HG03432 (cell line): ENCODE measurements around the gene AGPS.
"Not testable (repeated sequence)": the region's sequence is repeated elsewhere in the genome, so short reads cannot be mapped to it uniquely, and the experiment has no call there.

Experiments
- ATAC-seq: cut with Tn5 transposase; IDR thresholded peaks from one replicate; pipeline ENCODE4 v1.9.1; 2021; ENCODE audit warnings: mild to moderate bottlenecking, moderate library complexity; ENCODE audit not compliant: unreplicated experiment

AGPS gene

DNA sequence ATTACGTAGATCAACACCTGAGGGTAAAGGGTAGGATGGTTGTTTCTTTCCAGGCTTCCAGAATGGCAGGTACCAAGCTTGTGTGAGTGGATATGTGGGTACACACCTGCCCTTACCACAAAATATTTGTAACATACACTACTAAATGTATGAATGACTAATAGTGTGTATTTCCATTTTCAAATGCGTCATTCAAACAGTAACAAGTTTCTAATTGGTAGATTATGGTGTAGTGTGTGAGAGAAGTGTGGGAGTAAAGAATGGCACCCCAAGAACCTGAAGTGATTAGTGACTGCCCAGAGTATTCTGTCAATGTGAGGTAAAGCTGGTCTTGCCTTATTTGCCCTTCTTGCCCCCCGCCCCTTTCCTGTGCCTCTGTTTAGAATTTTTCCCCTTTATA is 21.1 kb downstream of the AGPS start:
- no peak for ATAC-seq

DNA sequence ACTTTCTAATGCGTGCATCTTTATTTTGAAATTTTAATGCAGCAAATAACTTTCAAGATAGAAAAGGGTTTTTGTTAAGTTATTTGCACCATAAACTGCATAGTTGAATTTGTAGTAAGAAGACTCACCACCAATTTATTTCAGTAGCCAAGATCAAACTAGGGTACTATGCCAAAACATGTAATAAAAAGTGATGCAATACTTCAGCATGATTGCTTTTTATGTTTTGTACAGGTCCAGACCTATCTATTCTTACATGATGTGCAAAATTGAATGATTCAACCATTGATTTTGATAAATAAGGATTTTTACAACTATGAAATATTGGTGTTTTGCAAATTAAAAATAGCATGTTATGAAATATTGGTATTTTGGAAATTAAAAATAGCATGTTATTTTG is 26.7 kb downstream of the AGPS start:
- ATAC-seq, result no peak

DNA sequence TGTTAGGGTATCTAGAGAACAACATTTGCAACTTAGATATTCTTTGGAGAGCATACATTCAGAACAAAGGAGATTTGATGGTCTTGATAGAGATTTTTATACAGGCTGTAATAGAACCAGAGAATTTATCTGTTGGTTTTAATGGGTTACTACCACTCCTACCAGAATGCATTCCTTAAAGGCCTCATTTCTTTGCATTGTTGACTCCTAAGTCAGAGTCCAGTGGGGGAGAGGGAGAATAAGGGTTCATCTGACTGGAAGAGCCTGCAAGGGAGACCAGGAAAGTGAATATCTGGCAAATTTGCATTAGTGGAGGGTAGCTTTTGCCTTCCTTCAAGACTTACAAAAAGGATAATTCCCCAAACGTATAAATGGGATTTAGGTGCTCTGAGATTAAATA is 29.7 kb downstream of the AGPS start:
- ATAC-seq, result no peak

DNA sequence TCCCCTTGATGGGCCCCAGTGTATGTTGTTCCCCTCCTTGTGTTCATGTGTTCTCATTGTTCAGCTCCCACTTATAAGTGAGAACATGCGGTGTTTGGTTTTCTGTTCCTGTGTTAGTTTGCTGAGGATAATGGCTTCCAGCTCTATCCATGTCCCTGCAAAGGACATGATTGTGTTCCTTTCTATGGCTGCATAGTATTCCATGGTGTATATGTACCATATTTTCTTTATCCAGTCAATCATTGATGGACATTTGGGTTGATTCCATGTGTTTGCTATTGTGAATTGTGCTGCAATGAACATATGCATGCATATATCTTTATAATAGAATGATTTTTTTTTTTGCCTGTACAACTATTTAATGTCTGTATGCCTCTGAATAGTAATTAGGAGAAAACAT is 31.5 kb downstream of the AGPS start:
- not testable (repeated sequence) for ATAC-seq

DNA sequence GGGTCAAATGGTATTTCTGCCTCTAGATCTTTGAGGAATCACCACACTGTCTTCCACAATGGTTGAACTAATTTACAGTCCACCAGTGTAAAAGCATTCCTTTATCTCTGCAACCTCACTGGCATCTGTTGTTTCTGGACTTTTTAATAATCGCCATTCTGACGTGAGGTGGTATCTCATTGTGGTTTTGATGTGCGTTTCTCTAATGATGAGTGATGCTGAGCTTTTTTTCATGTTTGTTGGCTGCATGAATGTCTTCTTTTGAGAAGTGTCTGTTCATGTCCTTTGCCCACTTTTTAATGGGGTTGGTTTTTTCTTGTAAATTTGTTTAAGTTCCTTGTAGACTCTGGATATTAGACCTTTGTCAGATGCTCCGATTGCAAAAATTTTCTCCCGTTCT is 32.0 kb downstream of the AGPS start:
- ATAC-seq, result not testable (repeated sequence)

DNA sequence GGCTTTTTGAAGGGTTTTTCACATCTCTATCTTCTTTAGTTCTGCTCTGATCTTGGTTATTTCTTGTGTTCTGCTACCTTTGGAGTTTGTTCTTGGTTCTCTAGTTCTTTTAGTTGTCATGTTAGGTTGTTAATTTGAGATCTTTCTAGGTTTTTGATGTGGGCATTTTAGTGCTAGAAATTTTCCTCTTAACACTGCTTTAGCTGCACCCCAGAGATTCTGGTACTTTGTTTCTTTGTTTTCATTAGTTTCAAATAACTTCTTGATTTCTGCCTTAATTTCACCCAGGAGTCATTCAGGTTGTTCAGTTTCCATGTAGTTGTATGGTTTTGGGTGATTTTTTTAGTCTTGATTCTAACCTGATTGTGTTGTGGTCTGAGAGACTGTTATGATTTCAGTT is 34.7 kb downstream of the AGPS start:
- no peak for ATAC-seq

DNA sequence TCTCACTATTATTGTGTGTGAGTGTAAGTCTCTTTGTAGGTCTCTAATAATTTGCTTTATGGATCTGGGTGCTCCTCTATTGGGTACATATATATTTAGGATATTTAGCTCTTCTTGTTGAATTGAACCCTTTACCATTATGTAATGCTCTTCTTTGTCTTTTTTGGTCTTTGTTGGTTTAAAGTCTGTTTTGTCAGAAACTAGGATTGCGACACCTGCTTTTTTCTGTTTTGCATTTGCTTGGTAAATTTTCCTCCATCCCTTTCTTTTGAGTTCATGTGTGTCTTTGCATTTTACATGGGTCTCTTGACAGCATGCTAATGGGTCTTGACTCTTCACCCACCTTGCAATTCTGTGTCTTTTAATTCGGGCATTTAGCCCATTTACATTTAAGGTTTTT is 35.4 kb downstream of the AGPS start:
- ATAC-seq, result not testable (repeated sequence)

DNA sequence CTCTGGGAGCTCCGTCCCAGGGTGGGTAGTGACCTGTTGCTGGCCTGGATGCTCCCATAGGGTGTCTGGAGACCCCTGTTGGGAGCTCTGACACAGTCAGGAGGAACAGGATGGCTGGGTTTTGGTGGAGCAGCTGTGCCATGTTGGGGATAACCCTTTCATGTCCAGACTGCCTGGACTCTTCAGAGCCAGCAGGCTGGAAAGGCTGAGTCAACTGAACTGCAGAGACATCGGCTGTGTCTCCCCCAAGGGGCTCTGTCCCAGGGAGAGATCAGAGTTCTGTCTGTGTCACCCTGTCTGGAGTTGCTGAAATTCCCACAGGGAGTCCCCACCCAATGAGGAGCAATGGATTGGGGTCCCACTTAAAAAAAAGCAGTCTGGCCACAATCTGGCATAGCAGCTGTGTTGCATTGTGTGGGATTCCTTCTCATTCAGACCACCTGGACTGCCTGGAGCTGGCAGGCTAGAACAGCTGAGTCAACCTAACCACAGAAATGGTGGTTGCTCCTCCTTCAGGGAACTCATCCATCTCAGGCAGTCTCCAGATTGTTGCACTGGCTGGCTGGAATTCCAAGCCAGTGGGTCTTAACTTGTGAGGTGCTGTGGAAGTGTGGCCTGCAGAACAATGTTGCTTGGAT is 37.2 kb downstream of the AGPS start:
- ATAC-seq, result no peak

DNA sequence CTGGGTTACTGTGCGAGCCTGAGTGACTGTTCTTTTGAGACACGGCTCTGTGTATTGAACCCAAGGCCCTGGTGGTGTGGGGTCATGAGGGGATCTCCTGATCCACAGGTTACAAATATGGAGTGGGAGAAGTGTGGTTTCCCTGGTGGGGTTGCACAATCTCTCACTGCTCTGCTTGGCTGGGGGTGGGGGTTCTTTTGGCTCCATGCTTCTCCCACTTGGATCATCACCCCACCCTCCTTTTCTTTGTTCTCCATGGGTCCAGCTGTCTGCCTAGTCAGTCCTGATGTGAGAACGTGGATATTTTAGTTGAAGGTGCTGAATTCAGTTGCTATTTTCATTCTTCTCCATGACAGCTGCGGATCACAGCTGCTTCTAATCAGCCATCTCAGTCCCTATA is 37.8 kb downstream of the AGPS start:
- ATAC-seq, result no peak

DNA sequence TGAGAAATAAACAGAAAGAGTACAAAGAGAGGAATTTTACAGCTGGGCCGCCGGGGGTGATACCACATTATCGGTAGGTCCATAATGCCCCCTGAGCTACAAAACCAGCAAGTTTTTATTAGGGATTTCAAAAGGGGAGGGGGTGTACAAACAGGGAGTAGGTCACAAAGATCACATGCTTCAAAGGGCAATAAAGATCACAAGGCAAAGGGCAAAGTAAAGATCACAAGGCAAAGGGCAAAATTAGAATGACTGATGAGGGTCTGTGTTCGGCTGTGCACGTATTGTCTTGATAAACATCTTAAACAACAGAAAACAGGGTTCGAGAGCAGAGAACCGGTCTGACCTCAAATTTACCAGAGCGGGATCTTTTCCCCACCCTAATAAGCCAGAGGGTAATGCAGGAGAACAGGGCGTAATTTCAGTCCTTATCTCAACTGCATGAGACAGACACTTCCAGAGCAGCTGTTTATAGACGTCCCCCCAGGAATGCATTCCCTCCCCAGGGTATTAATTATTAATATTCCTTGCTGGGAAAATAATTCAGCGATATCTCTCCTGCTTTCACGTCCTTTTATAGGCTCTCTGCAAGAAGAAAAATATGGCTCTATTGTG is 38.6 kb downstream of the AGPS start:
- ATAC-seq, result not testable (repeated sequence)

DNA sequence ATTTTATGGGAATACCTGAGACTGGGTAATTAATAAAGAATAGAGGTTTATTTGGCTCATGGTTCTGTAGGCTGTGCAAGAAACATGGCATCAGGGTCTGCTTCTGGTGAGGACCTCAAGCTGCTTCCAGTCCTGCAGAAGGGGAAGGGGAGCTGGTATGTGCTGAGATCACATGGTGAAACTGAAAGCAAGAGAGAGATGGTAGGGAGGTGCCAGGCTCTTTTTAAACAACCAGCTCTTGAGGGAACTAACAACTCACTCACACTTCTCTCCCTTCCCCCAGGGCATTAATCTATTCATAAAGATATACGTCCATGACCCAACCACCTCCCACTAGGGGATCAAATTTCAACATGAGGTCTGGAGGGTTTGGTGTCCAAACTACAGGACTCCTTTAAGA is 40.1 kb downstream of the AGPS start:
- no peak for ATAC-seq

DNA sequence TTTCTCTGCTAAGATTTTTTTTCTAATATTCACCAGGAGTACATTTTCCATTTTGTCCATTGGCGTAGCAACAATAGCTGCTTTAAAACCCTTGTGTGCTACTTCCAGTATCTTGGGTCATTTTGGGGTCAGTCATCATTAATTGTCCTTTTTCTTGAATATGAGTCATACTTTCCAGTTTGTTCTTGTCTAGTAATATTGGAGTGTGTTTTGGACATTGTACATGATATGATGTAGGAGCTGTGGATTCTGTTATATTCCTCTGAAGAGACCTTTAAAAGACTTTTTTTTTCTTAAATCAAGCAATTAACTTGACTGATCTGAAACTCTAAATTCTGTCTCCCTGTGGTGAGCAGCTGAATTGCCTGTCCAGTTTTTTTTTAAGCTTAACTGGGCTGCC is 40.8 kb downstream of the AGPS start:
- no peak for ATAC-seq

DNA sequence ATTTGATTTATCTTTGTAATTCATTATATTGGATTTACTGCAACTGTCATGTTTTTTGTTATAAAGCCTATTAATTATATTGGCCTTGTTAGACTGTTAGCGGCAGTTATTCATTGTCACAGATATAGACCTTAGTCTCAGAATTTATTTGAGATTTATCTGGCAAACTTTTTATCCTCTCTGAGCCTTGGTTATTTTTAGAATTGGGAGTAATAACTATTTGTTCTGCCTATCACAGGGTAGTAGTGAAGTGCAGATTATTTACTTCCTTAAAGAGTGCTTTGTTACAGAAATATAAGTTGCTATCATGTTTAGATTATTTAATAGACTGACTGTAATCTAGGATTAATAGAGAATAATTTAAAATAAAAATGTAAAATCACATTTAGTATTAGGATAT is 41.9 kb downstream of the AGPS start:
- no peak for ATAC-seq

DNA sequence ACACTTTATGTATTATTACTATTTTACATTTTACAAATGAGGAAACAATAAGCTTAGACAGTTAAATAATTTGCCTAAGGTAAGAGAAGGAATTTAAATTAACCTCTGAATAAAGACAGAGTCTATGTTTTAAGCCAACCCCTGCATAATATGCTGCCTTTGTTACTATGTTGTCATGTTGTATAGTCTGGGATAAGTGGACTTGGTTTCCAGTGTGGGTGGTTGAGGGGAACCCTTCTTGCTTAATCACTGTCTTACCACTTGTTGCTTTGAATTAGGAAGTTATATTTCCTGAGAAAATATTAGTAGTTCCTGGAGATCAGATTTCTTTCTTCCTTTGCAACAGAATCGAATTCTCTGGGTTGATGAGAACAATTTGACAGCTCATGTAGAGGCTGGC is 52.6 kb downstream of the AGPS start:
- no peak for ATAC-seq

DNA sequence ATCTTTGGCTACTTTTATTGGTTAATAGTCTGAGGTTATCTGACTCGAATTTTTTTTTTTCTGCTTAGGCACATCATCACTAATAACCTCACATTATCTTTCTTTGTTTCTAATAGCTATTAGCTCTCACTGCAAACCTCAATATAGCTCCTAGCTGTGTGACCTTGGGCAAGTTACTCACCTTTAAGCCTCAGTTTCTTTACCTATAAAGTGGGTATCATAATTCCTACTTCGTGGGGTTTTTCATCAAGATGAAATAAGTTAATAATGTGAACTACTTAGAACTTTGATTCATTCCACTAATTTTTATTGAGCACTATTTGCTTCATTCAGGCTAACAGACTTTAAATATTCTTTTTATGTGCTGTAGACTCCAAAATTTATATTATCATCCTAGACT is 55.5 kb downstream of the AGPS start:
- ATAC-seq, result no peak

DNA sequence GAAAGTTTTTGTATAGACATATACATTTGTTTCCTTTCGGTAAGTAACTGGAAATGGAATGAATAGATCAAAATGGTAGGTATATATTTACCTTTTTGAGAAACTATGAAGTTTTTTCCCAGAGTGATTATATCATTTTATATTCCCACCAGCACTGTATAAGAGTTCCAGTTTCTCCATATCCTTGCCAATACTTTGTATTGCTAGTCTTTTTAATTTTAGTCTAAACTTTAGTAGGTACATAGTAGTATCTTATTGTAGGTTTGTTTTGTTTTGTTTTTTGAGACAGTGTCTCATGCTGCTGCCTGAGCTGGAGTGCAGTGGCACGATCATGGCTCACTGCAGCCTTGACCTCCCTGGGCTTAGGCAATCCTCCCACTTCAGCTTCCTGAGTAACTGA is 56.6 kb downstream of the AGPS start:
- ATAC-seq, result no peak

DNA sequence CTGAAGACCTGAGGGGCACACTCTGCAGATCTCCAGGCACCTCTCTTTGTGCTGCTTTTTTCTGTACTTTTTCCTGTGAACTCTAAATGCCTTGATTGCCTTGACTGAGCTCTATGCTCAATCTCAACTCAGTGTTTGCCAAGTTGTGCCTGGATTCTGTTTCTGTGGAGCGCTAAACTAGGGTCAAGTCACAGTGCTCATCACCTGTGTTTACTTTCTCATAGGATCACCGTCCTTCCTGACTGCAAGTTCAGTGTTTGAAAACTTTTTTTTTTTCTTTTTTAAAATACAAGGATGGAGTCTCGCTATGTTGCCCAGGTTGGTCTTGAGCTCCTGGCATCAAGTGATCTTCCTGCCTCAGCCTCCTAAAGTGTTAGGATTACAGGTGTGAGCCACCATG is 62.6 kb downstream of the AGPS start:
- no peak for ATAC-seq

DNA sequence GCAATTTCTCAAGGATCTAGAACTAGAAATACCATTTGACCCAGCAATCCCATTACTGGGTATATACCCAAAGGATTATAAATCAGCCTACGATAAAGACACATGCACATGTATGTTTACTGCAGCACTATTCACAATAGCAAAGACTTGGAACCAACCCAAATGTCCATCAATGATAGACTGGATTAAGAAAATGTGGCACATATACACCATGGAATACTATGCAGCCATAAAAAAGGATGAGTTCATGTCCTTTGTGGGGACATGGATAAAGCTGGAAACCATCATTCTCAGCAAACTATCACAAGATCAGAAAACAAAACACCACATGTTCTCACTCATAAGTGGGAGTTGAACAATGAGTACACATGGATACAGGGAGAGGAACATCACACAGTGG is 67.2 kb downstream of the AGPS start:
- ATAC-seq, result not testable (repeated sequence)

DNA sequence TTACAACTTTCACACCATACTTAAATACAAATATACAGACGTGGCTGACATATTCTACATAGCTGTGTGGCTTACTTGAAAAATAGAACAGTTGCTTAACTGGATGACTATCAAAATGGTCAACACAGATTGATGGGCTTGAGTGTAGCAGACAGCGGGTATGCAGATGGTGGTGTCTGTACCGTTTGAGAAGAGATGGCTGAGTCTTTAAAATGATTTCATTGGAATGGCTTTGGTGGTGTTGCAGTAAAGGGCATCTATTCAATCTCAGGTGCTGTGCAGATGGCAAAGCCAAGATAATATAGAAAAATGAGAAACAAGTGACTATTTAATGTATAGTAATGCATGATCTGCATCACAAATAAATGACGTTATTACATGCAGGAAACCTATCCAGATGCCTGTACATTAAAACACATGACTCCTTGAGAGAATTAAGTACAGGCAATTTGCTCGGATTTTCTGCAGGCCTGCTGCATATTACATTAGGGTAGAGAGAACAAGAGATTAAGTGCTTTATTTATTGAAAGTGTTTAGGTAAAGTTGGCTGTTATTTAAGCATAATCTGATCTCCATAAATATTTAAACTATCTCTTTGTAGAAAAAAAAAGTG is 68.5 kb downstream of the AGPS start:
- no peak for ATAC-seq

DNA sequence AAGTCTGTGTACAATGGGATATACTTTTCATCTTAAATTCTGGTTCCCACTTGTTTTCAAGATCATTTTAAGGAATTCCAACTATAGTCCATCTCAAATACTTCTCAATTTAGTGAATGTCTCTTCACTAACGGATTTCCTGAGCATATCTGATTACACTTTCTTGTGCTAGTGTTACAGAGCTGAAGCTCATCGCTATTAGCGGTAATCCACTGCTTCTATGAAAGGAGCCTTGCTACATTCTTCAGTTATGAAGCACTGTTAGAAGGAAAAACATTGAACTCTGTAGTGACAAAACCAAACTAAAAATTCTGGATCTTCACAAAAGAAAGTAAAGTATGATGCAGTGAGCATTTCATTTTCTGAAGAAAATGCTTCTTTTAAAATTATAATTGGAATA is 72.0 kb downstream of the AGPS start:
- no peak for ATAC-seq

DNA sequence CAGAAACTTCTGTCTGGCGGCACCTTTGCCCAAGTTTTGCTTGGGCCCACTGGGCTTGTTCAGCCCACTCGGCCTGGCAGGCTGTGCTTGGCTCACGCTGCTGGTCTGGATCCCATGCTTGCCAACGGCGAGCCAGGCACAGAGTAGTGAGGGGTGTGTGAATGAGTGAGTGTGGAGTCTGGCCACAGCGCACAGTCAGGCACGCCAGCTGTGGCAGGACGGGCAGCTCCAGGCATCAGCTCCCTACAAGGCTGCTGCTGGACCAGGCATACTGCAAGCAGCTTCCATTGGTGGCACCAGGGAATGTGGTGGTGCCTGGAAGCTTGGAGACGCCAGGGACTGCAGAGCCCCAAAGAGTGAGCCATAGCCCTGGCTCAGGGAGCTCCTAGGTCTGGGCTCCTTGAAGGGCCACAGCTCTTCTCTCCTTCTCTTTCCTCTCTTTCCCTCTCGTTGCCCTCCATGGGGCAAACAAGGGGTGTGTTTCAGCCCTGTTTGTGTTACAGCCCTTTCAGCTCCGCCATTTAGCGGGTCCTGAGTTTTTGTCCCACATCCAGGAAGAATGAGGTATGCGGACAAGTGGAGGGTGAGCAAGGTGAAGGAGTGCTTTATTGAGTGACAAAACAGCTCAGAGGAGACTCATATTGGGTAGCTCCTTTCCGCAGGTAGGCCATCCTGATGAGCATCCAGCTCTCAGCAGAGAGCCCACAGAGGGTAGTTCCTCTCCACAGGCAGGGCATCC is 73.0 kb downstream of the AGPS start:
- ATAC-seq, result no peak
